ENCODE results near the gene SEC16B. TPM values are rescaled to one million over a fixed set of nuclear protein-coding genes. Genes with fewer than 3 reads are reported as not detected.

SEC16B gene
- total and polyA plus RNA-seq, 2 of the 13 experiments (the other 11 are each of a cell fraction or from before 2014, with no cell fraction given): 4.6 to 5.8 TPM

DNA sequence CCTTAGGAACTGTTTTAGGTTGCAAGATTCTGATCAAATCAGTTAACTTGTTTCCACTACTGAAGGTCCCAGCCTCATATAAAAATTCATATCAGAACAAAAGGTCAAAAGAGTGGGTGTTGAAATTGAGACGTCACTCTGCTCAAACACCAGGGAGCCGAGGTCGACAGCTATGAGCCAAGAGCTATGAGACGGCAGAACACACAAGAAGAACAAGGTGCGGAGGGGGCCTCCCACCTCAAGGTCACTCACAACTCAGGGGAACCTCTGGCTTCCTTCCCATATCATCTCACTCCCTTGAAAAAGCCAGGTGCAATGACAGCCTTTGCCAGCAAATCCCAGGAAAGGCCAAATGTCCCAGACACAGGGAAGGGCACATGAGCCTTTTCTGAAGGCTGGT is 749 bp downstream of the SEC16B start:
- no peaks in the 10 kb centered on the region; a peak in 1 of 5 replicates for H3K27me3 ChIP-seq (ENCODE audit: control insufficient read depth in 1 of 2, insufficient read depth in 2 of 2, low read length in 2 of 2)
- peak overlapping the region; percentile 97 for H3K4me2 ChIP-seq (ENCODE audit: low read depth, low read length)
- no peaks in the 10 kb centered on the region for H4K20me1 ChIP-seq (ENCODE audit: insufficient read depth, low read length)
- ChIA-PET POLR2A (interaction anchor here (1.2 to 2.6 kb wide), 9 partner anchors 8 to 83 kb away, joined by 3 to 16 read pairs (median 8); no protein-coding TSS in a partner anchor), CTCF (ENCODE audit: low intra/inter-chr PET ratio, low total read pairs) (no interaction called here)
- FAIRE-seq (peak; percentile 71), ATAC-seq (peak; percentile 50), DNase-seq (ENCODE audit: low spot score) (peak; percentile 28)
- H3K9ac ChIP-seq (ENCODE audit: insufficient read depth, low read depth, low read length): peak overlapping the region; percentile 75
- no peaks in the 10 kb centered on the region for H3K9me3 ChIP-seq (ENCODE audit: low read length)
- BruUV-seq (replicated peaks): no TSS peak
- WGBS (ENCODE audit: low lambda C conversion rate): 15% methylated on average over 5 of the region's 5 CpGs
- no peak for TF ChIP-seq ZNF441 (CRISPR knock-in tag; IDR thresholded peaks at IDR 0.05; ENCODE audit: borderline replicate concordance)
- no peak for TF ChIP-seq MAZ (IDR thresholded peaks at IDR 0.05; ENCODE audit: borderline replicate concordance, low read depth, low read length)
- TF ChIP-seq MAZ (CRISPR knock-in tag; IDR thresholded peaks at IDR 0.05; ENCODE audit: low read depth): 0 out of 2 replicates have a peak, but pooled peaks have one; percentile 6
- 0 out of 2 replicates have a peak, but pooled peaks have one; percentile 4 for TF ChIP-seq KMT2A (CRISPR knock-in tag; IDR thresholded peaks at IDR 0.05)
- no peak for TF ChIP-seq ZSCAN31 (CRISPR knock-in tag; IDR thresholded peaks at IDR 0.05; ENCODE audit: low read depth)
- TF ChIP-seq CREB1 (IDR thresholded peaks at IDR 0.05): no peak
- TF ChIP-seq CREB1 (CRISPR knock-in tag; IDR thresholded peaks at IDR 0.05): peak; percentile 53; the same call in 1 of the 2 replicates
- peak; percentile 61 for TF ChIP-seq SALL1 (CRISPR knock-in tag; IDR thresholded peaks at IDR 0.05)
- no peak for TF ChIP-seq ZSCAN9 (CRISPR knock-in tag; IDR thresholded peaks at IDR 0.05; ENCODE audit: borderline replicate concordance)
- 0 out of 2 replicates have a peak, but pooled peaks have one; percentile 5 for TF ChIP-seq ZNF350 (CRISPR knock-in tag; IDR thresholded peaks at IDR 0.05; ENCODE audit: borderline replicate concordance, low read depth)
- TF ChIP-seq GPN1 (CRISPR knock-in tag; IDR thresholded peaks at IDR 0.05; ENCODE audit: borderline replicate concordance): no peak
- TF ChIP-seq ZSCAN20 (CRISPR knock-in tag; IDR thresholded peaks at IDR 0.05; ENCODE audit: borderline replicate concordance): no peak
- 0 out of 2 replicates have a peak, but pooled peaks have one; percentile 21 for TF ChIP-seq ZNF558 (CRISPR knock-in tag; IDR thresholded peaks at IDR 0.05; ENCODE audit: borderline replicate concordance)
- TF ChIP-seq MLXIP (CRISPR knock-in tag; IDR thresholded peaks at IDR 0.05; ENCODE audit: borderline replicate concordance): no peak
- no peak for TF ChIP-seq NONO (IDR thresholded peaks at IDR 0.05)
- peak; percentile 7; the same call in 1 of the 2 replicates for TF ChIP-seq NONO (CRISPR knock-in tag; conservative IDR thresholded peaks at IDR 0.05)
- TF ChIP-seq POLR2A (IDR thresholded peaks at IDR 0.05; ENCODE audit: insufficient read depth in 1 of 2, low read depth in 2 of 2, low read length in 2 of 2): peak in 1 of 2 experiments; percentile 35; a peak in 1 of 4 replicates
- TF ChIP-seq, protein P1, sequence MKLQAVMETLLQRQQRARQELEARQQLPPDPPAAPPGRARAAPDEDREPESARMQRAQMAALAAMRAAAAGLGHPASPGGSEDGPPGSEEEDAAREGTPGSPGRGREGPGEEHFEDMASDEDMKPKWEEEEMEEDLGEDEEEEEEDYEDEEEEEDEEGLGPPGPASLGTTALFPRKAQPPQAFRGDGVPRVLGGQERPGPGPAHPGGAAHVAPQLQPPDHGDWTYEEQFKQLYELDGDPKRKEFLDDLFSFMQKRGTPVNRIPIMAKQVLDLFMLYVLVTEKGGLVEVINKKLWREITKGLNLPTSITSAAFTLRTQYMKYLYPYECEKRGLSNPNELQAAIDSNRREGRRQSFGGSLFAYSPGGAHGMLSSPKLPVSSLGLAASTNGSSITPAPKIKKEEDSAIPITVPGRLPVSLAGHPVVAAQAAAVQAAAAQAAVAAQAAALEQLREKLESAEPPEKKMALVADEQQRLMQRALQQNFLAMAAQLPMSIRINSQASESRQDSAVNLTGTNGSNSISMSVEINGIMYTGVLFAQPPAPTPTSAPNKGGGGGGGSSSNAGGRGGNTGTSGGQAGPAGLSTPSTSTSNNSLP (IDR thresholded peaks at IDR 0.05; ENCODE audit: low read depth, low read length): 0 out of 2 replicates have a peak, but pooled peaks have one; percentile 17
- TF ChIP-seq ZNF326 (CRISPR knock-in tag; IDR thresholded peaks at IDR 0.05; ENCODE audit: borderline replicate concordance): no peak
- TF ChIP-seq HNF4A (CRISPR knock-in tag; IDR thresholded peaks at IDR 0.05): 0 out of 2 replicates have a peak, but pooled peaks have one; percentile 6
- intact Hi-C loops (cut with micrococcal nuclease; ENCODE audit: unreplicated experiment) (loop anchor here (5.0 kb wide), 1 partner anchor 53 kb away; no protein-coding TSS in a partner anchor), in situ Hi-C loops (cut with HindIII; ENCODE audit: extremely low pct_ligation_motif_present, low pct_unique_long_range_greater_than_20kb) (no loop called here)
- peak overlapping the region; percentile 88 for H3K27ac ChIP-seq (ENCODE audit: extremely low read length, insufficient read depth, low read length)
- peaks cover 30% of the 10 kb centered on the region for H3K4me1 ChIP-seq (ENCODE audit: insufficient read depth, low read length)
- peak overlapping the region; percentile 56 to 76 (median 70) for H3K4me3 ChIP-seq (replicated peaks in 1 of 3; ENCODE audit: insufficient read depth in 1 of 3, low read depth in 2 of 3, low read length in 3 of 3)
- H2AFZ ChIP-seq (ENCODE audit: low read length): peak overlapping the region; percentile 91
- H3K79me2 ChIP-seq (ENCODE audit: insufficient read depth, low read length): no peaks in the 10 kb centered on the region
- H3K36me3 ChIP-seq (replicated peaks in 1 of 2; ENCODE audit: control insufficient read depth in 1 of 2, insufficient read depth in 2 of 2, low read length in 2 of 2): peaks cover 4 to 12% of the 10 kb centered on the region in 2 experiments

All from HepG2 (cell line).